SHP77 (cell line): ENCODE data around the gene AUTS2.

Experiments
- DNase-seq, 2 experiments: peaks; one replicate each; lab custom pipeline; 2025; lab: John Stamatoyannopoulos, UW

AUTS2 gene

DNA sequence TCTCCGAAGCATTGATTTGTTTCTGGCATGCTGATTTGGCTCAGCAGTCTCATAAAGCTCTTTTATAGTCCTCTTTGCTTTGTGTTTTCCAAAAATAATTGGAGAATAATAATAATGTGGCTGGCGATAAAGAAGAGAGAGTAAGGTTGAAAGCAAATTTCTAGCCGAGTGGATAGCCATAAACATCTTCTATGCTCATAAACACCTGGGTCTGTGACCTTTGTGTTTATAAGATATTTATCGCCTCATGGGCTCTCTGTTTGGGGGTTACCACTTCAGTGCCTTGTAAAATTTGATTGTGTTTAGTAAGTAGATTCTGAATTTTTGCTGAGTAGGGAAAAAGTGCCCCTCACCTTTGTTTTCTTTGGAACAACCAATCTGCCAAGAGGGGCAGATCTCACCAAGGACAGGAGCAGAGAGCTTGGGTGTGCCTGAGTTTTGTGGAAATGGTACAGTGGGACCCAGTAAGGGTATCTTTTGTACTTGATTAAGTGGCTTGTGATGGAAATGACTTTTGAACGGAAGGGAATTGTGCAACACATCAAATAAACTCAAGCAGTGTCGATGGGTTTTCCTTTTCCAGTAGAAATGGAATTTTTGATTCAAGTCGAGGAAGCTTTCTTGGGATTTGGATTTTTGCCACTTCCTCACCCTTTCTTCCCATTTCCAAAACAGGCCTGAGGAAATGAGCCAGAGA is 220.5 kb downstream of the AUTS2 start:
- no peak for DNase-seq

DNA sequence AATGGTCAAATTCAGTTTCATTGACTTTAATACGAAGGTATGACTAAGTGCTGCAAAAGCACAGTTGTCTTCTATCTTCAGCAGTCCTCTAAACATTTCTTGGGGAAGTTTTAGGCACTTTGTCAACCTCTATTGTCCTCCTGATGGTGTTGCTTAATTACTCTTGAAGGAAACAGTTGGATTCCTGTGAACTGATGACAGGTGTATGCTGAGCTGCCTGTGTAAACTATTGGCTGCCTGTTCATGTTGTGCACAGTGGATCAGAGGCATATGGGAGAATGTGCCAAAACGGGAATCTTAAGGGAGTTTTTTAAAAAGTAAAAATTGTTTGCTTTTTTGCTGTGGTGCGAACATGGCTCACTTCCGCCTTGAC is 221.0 kb downstream of the AUTS2 start:
- no peak for DNase-seq

DNA sequence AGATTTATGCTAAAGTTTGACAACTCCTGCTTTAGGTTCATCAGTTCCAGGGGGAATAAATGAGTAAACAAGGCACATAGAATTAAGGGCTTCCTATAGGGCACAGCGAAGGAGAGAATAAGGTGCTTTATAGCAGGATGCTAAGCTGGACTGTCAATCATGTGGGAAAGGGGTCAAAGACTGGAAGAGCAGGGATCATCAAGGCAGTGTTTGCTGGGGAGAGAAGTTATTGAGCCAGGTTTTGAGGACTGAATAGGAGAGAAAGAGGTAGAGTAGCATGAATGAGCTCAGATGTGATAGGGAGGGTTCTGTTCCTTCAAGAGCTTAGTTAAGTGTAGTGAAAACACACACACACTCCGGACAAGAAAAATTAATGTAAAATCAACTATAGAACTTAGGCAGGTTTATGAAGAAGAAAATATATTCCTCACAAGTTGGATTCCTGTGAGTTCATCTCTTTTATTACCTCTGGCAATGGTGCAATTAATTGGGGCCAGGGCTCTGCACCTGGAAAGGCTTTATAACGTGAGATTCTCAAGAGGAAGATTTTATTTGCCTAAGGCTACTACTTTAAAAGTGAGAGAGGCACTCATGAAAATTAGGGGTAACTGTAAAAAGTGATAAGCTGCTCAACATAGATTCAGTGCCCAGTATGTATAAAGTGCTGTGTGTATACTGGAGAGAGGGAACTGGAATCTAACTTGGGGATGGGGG is 222.4 kb downstream of the AUTS2 start:
- DNase-seq = no peak

DNA sequence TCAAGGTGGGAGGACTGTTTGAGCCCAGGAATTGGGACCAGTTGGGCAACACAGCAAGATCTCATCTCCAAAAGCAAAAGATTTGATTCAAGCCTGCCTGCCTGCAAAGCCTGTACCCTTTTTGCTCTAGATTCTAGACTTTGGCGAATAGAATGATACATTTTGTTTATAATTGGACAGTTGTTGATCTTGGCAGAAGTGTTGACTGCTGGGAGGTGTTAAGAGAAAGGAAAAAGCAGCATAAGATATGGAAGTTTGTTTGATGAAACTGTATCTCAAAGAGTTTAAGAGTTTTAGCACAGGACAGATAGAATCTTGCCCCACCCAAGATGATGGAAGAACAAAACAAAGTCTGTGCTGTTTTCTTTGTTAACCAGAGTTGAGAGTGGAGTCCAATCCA is 224.1 kb downstream of the AUTS2 start:
- no peak for DNase-seq

DNA sequence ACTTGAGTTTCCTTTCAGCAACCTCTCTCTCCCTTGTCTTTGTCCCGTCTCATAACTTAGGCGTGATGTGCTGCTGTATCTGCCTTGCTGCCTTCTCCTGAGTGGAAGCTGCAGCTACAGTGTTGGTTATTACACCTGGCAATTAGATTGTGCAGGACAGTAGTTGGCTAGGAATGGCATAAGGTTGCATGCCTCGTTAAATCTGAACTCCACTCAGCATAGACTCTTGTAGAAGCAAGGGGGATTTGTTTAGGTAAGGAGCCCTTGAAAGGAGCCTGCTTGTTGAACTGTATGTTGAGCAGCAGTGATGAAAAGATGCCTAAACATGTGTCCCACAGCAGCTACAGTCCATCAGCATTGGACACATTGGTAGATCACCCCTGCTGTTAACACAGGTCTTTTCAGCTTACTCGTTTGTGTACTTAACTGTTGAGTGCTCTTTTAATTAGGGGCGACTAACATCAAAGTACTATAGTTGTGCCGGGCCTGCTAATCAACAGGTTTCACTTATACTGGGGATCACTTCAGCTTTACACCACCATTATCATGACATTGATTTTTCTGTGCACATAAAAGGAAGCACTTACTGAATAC is 225.0 kb downstream of the AUTS2 start:
- no peak for DNase-seq

DNA sequence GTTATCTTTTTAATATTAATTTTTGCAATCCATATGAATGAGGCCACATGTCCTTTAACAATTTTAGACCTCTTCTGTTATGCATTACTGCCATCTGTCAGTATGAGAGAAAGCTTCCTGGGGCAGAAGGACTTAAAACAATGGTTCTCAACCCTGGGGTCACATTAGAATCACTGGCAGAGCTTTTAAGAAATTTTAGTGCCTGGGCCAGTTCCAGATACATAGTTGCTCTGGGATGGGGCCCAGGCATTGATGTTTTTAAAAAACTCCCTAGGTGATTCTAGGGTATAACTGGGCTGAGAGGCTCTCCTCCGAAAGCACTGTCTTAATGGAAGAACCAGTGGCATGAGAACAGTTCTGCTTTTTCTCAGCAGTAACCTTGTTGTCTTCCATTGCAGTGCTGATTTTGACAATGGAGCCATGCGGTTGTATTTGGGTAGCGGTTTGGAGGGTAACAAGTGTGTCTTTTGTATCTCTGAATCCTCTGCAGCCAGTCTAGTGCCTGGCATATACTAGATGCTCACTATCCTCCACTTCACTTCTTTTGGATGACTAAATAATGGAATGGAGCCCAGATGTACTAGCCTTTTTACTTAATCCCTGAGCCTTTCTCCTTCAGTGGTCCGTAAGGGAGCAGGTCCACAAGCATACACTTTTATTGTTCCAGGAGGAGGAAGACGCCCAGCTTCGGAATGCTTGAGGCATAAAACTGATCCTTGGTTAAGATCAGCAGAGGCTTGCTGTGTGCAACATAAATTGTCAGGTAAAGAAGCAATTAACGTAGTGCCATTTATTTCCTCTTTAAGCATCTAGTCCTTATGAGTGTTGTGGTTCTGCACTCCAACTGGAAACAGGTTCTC is 227.1 kb downstream of the AUTS2 start:
- DNase-seq = no peak

DNA sequence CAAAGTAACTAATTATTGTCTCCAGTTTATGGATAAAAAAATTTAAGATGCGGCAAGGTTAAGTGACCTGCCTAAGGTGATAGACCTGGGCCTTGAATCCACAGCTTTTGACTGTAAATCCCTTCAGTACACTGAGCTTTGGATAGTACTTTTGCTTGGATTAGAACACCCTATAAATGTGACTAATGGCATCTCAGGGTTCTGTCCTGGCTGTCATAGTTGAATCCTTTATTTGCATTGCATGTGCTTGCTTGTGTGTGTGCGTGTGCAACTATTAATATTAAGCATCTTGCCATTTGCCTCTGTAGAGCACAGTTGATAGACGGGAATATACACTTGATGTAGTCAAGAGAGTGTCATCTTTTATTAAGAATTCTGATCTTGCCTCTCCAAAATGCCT is 228.0 kb downstream of the AUTS2 start:
- no peak for DNase-seq

DNA sequence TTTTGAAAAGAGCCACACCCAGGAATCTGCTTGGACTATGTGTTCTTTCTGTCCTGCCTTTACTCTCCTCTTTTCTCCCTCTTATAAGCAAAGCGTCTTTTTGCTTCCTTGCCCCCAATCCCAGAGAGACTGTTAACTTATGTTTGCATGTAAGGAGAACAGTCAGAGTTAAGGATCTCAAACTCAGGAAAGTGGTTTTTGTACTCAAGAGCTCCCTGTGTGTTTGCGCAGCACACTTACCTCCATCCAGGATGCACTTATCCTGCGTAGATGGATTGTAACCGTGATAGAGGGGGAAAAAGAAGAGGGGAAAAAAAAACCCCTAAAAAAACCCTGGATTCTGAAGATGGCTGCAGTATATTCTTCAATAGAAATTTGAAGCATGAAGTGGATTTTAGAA is 228.9 kb downstream of the AUTS2 start:
- DNase-seq = no peak

DNA sequence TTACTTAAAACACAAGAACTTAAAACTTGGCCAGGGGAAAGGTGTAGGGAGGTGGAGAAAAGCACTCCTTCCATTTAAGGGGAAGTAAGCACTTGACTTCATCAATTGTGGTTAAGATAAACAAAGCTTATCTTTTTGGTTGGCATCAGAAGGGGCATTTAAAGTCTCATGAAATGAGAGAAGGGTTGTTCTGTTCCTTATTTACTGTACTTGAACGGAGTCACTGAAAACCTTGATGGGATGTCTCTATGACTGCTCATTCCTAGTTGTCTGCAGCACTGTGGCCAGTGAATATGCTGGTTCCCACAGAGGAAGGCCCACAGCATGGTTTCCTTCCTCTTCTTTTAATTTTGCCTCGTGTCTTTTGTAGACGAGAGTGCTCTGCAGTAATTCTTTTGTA is 229.3 kb downstream of the AUTS2 start:
- no peak for DNase-seq

DNA sequence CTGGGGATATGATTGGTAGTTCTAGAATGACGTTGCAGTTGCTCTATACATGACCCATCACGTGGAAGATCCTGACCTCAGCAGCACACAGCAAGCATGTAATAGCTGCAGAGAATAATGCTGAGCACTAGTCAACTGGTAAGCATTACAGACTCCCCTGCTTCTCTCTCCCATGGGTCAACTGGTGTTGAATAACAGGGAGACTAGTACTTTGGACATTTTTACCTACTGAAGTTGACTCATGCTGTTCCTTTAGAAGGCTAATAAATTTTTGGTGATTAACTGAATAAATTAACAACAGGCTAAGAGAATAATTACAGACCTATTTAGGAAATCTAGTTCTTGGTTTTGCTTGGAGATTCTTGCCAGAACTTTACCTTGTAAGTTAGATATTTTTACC is 234.1 kb downstream of the AUTS2 start:
- no peak for DNase-seq

DNA sequence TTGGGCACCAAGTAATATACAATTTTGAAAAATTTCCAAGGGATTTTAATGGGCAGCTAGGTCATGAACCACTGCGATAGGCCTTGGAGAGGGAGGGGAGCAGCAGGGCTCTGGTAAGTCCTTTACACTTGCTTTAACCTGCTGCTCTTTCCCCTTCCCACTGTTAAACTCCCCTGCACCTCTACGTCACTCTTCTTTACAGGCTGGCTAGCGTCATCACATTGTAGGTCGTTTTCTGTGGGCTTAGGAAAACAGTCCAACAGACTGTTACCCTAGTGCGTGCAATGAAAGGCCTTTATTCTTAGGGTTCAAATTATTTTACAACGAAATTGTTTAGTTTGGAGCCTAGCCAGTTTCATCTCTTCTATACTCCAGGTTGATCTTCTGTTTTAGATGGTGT is 235.7 kb downstream of the AUTS2 start:
- DNase-seq = peak; percentile 8 to 38

DNA sequence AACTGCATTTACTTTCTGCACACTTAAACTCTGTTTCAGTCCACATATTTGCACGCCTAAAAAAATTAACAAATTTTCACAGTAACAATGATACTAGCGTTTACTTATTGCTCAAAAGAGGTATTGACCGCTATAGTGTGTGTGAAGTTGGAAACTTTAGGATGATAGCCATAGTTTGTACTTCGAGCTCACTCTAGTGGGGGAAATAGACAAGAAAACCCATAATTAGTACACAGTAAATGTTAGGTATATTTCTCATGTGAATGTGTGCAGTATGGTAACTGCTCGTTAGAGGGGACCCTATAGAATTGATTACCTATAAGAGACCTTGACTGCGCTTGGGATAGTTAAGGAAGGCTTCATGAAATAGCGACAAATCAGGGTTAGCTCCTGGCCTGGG is 238.4 kb downstream of the AUTS2 start:
- DNase-seq = no peak

DNA sequence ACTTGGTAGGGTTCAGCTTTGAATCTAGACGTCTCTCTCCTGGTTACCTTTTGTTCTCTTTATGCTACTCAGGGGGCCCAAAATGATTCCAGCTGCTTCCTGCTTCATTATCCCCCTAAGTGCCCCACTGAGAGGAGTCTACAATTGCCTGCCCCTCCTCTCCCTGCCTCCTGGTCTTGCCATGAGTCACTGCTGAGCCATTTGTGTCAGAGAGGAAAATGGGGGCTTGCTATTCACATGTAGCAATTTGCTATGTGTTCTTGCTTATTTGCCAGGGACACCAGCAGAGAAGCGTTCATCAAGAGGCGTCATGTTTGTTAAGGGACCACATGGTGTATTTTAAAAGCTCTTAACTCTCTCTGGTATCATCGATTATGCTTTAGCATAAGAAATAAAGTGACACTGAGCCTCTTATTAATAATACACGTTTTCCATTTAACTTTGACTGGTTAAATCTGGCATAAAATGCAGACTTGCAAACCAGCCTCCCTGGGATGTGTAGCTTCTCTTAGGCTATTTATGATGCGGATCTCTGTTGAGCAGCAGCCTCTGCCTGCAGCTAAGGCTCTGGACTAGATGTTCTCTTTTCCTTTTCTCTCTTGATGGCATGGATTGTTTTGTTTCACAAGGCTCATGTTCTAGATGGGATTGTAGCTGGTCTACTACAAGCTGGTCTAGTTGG is 239.3 kb downstream of the AUTS2 start:
- DNase-seq = peak in 1 of 2 experiments; percentile 18

DNA sequence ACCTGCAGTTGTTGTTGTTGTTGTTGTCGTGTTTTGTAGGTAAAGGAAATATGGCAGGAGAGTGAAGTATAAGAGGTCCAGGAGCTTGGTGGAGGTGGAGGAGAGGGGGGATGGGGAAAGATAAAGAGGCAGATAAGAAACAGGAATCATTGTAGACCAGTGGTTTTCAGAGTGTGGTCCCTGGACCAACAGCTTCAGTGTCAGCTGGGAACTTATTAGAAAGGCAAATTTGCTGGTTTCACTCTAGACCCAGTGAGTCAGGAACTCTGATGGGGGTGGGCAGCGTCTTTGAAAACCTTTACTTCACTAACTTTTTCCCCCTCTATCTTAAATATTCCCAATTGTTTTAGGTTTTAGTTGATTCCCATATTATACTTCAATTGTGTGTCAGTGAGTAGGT is 241.5 kb downstream of the AUTS2 start:
- DNase-seq = no peak

DNA sequence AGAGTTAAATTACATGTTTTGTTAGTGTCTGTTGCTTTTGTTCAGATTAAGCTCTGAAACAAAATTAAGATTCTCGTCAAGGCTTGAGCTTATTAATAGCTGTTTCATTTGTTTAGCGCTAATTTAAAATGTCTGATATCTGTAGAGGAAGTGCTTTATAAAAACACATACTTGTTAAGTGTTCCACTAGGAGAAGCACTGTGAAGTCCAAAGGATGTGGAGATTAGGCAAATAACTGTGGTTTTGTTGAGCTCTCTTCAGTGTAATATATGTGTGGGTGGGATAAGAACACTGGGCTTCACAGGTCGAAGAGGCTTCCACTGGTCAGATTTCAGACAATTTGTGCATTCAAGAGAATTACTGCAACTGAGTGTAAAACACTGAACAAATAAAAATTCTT is 242.0 kb downstream of the AUTS2 start:
- no peak for DNase-seq

DNA sequence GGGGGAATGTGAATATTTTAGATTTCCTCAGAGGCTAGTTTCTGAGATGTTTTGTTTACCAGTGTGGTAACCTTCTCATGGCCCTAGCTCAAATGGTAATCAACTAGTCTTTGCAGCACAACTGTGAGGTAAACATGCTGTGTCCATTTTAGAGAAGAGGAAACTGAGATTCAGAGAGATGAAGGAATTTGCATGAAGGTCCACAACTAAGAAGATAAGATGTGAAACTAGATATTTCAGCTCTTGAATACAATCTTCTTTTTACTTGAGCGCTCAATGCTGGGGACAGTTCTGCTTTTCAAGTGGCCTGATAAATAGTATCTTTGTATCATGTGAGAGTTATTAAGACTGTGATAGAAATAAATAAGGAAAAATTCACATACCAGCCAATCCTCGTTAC is 245.4 kb downstream of the AUTS2 start:
- DNase-seq = no peak

DNA sequence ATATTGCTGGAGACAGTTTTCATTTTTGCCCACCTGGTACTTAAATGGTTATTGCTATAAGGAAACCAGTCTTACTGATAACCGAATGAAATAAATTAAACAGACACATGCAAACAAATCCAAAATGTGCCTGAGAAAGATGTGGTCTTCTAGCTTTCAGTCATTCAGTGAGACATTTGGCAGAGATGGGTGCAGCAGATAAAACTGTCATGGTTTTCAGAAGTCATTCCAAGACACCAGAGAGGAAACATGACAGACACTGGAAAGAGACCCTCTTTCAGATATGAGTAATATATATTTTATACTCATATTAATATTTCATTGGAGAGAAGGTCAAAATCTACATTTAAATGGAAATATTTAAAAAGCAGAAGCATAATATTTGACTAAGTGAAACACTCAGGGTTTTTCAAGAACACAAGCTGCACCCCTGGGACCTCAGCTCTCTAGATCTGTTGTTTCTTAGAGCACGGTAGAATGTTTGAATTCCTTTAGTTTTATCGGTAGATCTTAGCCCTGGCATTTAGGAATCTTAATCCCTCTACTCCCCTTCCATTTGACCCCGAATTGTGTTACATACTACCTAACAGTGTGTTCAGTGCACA is 246.1 kb downstream of the AUTS2 start:
- DNase-seq = no peak

DNA sequence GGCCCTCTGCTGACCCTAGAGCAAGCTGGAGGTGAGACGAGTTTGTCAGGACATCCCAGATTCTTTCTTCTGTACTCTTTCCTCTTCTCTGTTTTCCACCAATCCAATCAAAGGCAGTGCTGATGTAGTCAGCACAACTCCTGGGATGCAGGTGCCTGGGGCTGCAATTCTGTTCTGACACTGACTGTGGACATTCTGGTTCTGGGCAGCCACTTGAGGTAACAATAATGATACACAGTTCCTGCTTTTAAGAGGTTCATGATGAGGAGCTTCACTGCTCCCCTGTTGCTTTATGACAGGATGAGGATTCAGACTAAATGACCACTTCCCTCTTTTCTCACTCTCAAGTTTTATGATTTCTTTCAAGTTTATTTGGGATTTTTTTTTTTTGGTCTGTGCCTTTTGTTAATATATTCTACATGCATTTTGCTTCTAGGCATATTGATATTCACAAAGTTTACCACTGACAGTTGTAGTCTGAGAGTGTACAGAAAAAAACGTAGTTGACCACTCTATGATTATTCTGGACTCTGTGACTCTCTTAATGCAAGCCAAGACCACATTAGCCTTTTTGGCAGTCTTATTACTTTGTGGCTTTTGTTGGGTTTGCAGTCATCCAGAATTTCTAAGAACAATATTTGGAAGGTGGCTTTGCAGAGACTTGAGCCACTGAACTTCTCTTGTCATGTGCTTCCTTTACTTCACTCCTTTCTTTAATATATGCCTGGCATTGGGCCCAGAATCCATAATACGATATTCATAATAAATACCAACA is 247.6 kb downstream of the AUTS2 start:
- no peak for DNase-seq

DNA sequence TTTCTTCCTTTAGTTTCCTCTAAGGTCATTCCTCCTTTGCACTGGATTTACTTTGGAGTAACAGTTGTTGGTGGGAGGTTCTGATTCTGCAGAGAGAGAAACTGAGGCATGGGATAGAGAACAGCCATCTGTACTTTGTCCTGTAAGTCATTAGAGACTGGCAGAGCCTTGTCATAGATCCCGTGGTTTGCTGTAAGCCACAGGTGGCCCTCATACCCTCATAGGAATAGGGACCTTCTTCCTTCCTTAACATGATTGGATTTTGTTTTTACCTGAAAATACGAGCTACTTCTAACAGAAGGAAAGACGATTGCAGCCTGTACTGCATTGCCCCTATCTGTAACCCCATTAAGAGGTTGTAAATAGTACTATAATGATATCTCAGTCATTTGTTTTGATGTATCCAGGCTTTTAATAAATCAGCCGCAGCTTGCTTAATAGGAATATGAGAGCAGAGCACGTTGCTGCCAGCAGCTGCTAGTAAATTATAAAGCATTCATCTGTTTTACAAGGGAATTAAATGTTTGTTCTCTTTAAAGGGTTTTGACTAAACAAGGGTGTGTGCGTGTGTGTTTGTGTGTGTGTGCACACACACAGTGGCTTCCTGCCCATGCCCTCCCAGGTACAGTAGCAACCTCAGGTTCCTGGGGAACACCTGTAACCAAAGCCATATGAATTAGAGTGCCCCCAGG is 249.8 kb downstream of the AUTS2 start:
- no peak for DNase-seq

DNA sequence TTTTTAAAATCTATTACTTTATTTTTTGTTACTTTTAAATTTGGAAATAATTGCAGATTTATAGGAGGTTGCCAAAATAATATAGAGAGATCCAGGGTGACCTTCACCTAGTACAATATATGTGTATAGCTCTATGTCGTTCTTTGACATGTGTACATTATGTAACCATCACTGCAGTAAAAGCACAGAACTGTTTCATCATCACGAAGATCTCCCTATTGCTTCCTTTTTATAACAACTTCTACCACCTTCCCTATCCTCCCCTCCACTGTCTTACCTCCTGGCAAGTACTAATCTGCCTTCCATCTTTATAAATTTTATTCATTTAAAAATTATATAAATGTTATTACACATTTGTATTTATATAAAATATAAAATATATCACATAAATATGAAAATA is 251.0 kb downstream of the AUTS2 start:
- no peak for DNase-seq
